Measurements from ENCODE around the gene CACNA1A.

Gene CACNA1A

DNA sequence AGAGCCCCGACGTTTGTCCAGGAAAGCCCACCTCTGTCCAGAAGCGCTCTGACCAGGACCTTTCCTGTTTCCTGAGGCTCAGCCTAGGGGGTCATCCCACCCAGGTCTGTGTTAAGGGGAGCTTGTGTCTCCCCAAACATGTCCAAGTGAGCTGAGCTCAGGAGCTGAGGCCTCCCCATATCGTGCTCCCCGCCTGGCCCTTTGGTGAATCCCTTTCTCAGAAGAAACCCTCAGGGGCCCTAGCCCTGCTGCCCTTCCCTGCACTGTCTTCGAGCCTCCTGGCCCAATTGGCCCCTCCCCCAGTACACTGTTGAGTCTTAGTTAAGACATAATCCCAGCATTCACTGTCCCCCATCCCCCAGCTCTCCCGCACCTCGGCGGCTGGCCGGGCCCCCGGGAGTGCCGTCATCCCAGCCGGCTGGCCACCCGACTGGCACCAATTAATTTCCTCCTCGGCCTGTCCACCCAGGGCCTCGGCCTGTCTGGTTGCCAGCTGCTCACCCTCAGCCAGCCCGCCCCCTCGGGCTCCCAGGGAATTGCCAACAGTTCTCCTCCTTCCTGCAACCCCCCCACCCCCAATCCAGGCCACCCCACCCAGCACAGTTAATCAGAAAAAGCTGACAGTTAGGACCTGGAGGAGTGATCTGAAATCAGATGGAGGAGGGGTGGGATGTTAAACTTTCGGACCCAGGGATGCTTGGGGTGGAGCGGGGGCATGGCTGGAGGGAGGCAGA lies 342.5 kb downstream of the CACNA1A start:
- peak; percentile 86 for DNase-seq (ENCODE audit: low spot score)

DNA sequence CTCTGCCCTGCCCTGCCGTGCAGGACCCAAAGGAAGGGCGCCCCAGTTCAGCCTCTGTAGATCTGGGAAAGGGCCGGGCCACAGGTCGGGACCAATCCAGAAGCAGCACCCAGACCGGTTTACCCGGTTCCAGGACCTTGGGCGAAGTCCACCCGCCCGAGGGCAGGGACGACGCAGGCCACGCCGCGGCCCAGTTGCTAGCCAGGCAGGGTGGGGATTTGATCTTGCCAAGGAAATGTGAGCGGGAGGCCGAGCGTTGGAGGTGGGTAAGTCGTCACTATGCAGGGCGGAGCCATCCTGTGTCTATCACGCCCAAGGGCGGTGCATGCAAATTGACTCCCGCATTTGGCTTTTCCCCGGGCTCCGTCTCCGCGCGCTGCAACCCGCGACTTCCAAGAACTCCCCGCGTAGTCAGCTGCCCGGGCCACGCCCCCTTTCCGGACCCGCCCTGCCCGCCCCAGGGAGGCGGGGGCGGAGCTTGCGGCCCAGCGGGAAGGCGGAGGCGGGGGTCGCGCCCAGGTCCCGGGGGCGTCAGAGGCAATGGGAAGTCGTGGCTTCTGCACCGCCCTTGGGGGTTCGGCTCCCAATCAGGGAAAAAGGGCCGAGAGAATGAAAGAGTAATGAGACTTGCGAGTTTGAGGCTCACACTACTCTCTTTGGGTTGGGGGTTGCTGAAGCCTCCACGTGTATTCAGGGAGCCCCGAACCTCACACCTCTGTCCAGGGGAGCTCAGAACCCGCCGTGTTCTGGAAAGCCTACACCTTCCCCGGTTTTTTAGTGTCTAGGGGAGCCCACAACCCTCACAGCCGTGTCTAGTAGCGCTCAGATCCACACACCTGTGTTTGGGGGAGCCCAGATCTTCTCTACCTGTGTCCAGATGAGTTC lies 343.3 kb downstream of the CACNA1A start:
- DNase-seq (ENCODE audit: low spot score) = peak; percentile 93

DNA sequence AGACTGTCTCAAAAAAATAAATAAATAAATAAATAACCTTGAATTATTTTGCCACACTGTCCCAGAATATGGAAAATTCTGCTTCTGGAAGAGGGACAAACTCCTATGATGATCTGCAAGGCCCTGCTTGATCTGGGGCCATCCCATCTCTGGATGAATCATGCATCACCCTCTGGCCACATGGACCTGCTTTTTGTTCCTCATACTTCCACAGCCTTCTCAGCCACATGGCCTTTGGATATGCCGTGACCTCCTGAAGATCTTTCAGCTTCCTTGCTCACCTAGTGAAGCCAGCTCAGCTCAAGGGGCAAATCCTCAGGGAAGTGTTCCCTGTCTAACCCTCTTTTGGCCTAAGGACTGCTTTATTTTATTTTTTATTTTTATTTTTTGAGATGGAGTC lies 345.7 kb downstream of the CACNA1A start:
- DNase-seq (ENCODE audit: low spot score) = no peak

DNA sequence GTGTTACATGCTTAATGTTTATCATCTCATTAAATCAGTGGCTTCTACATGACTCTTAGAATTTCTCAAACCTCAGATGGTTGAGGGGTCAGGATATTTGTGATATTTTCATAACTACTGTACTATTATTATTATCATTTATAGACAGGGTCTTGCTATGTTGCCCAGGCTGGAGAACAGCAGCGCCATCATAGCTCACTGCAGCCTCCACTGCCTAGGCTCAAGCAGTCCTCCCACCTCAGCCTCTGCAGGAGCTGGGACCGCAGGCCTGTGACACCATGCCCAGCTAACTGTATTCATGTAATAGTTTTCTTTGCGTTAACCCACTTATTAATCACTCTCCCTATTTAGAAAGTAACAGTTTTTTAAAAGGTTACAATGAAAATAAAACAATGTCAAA lies 346.6 kb downstream of the CACNA1A start:
- DNase-seq (ENCODE audit: low spot score) = no peak

Measured in left forelimb (tissue), 1 donor.